Suppressor macrophage treated with lipopolysaccharide for 4 hours (primary cell): ENCODE results near the gene MS4A6A.

Experiments
- DNase-seq: peaks from one replicate; pipeline ENCODE4 v3.0.0-alpha.2; 2020

The MS4A6A gene

GRCh38 chr11:60127311-60127811, 55.5 kb downstream of the MS4A6A start:
- no peak for DNase-seq

DNA sequence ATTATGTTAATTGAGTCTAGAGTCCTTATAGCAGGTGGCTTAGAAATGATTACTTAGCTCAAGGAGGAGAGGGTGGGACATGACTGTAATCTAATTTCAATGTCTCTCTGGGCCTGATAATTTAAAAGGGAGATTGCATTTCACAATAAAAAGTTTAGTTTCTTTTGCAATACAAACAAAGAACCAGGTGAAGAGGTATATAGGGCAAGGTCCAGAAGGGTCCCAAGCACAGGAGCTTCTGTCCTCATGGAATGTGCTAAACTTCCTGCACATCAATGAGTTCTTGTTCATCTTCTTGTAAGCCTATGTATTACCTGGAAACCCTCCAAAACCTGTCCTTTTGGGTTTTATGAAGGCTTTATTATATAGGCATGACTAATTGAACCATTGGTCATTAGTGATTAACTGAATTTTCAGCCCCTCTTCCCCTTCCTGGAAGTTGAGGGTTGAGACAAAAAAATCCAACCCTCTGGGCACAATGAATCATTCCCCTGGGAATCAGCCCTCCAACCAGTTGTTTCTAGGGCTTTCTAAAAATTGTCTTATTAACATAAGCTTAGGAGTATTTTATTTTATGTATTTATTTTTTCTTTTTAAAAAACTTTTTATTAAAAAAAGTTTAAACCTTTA, 56.8 kb downstream of the MS4A6A start:
- no peak for DNase-seq

GRCh38 chr11:60124802-60125432, 58.0 kb downstream of the MS4A6A start:
- no peak for DNase-seq
